Activated B cell treated with CpG ODN at 0.5 μM for 24 hours (primary cell): Measurements from ENCODE around the gene NIBAN1. TPM values are rescaled to one million over a fixed set of nuclear protein-coding genes. Genes with fewer than 3 reads are reported as not detected.
A peak's percentile ranks its signal among the peaks of the same experiment; 100 is the strongest.

ENCODE experiments used
- ATAC-seq: fragments of 200-7000 bp; cut with Tn5 transposase; one replicate; pipeline ENCODE4 v1.10.0; 2021; ENCODE audit warnings: low read depth, mild to moderate bottlenecking, moderate library complexity
- CTCF ChIA-PET: fragments of 350-600 bp; sonication (Branson Sonifier 250); formaldehyde crosslinking; loops from one replicate; lab custom pipeline; 2021; ENCODE audit warnings: antibody characterized with exemption; lab: Charles Lee
- POLR2A ChIA-PET: fragments of 350-600 bp; sonication (Branson Sonifier 250); formaldehyde crosslinking; loops from one replicate; lab custom pipeline; 2021; ENCODE audit warnings: antibody characterized with exemption; lab: Charles Lee
- DNase-seq: peaks from one replicate; pipeline ENCODE4 v3.0.0; 2022
- H3K27ac Mint-ChIP-seq: one replicate; pipeline ENCODE4 v1.8.0; 2020; ENCODE audit warnings: mixed read lengths
- H3K27me3 Mint-ChIP-seq: one replicate; pipeline ENCODE4 v1.8.0; 2021; ENCODE audit warnings: mixed read lengths
- H3K36me3 Mint-ChIP-seq: one replicate; pipeline ENCODE4 v1.8.0; 2021; ENCODE audit warnings: low read depth, mixed read lengths
- H3K4me1 Mint-ChIP-seq: one replicate; pipeline ENCODE4 v1.8.0; 2021; ENCODE audit warnings: mixed read lengths
- H3K4me3 Mint-ChIP-seq: one replicate; pipeline ENCODE4 v1.8.0; 2020; ENCODE audit warnings: mild to moderate bottlenecking, mixed read lengths
- H3K9me3 Mint-ChIP-seq: one replicate; pipeline ENCODE4 v1.8.0; 2020; ENCODE audit warnings: mixed read lengths
- intact Hi-C: fragments of 100-400 bp; cut with micrococcal nuclease; formaldehyde crosslinking; loops from one replicate; pipeline ENCODE4 v1.15.1; 2024
- total RNA-seq: library from RNA; stranded (reverse); gene quantifications from 2 replicates; pipeline ENCODE4 v1.2.3, GENCODE V29; 2022
- TF ChIP-seq, protein P1 (sequence below): fragments of 200-600 bp; IDR thresholded peaks from one replicate; pipeline ENCODE4 v1.8.0; 2022; ENCODE audit warnings: antibody characterized with exemption, mild to moderate bottlenecking

The NIBAN1 gene
- total RNA-seq, 1 donor from 2014 or later = 25.4 TPM

DNA sequence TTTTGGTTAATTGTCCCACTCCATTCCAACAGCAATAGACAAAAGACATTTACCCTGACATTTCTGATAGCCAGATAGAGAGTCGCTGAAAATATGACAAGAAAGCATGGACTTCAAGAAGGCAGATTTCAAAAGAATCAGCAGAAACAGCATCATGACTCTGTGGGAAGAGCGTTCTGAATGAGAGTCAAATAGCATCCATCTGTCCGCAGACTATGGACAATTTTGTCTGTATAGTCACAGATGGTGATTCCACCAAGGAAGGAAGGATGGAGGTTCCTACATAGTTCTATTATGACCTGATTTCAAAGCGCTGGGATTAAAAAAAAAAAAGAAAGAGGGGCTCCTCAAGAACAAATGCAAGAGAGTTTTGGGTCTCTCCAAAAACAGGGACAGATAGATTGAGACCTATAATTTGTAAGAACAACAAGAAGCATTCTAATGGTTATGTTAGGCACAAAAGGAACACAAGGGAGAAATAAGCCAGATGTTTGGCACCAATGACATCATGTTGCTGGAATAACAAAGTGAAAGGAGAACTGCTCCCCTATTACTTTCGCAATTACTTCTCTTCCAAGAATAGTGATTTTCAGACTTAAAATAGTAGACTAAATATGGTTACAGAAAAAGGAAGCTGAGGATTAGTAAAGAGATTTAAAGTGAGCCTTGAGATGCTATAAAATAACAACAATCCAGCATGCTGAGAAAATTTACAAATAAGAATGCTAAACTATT lies 28.5 kb downstream of the NIBAN1 start:
- ATAC-seq = peak; percentile 18

DNA sequence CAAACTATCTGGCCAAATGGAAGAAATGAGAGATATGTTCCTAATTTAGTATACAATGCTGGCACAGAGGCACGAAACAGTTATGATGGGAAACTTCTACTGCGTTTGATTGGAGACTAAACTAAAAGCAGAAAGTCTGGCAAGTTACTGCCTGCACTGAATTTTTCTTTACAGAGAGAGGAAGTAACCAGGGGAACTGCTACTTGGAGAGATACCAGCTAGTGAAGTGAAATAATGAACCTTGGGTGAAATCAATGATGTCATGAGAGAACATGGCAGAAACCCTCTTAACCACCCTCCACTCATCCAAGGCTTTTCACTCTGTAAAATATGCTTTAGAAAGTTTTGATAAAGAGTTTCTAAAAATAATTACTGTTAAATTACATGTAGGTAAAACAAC lies 29.3 kb downstream of the NIBAN1 start:
- Mint-ChIP-seq H3K4me1 (peaks cover 50% of the 10 kb centered on the region), H3K36me3 (no peaks in the 10 kb centered on the region), H3K4me3 (no peak overlapping the region), H3K27ac (no peak overlapping the region), H3K9me3 (no peaks in the 10 kb centered on the region), H3K27me3 (no peaks in the 10 kb centered on the region)
- ATAC-seq (peak; percentile 62), DNase-seq (no peak)
- TF ChIP-seq, protein P1, sequence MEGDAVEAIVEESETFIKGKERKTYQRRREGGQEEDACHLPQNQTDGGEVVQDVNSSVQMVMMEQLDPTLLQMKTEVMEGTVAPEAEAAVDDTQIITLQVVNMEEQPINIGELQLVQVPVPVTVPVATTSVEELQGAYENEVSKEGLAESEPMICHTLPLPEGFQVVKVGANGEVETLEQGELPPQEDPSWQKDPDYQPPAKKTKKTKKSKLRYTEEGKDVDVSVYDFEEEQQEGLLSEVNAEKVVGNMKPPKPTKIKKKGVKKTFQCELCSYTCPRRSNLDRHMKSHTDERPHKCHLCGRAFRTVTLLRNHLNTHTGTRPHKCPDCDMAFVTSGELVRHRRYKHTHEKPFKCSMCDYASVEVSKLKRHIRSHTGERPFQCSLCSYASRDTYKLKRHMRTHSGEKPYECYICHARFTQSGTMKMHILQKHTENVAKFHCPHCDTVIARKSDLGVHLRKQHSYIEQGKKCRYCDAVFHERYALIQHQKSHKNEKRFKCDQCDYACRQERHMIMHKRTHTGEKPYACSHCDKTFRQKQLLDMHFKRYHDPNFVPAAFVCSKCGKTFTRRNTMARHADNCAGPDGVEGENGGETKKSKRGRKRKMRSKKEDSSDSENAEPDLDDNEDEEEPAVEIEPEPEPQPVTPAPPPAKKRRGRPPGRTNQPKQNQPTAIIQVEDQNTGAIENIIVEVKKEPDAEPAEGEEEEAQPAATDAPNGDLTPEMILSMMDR = no peak
- intact Hi-C loops = loop anchor here (1.0 to 2.0 kb wide), 2 partner anchors 26 to 28 kb away; no protein-coding TSS in a partner anchor
- CTCF ChIA-PET = no interaction called here
- POLR2A ChIA-PET = no interaction called here

More for the DNA sequence above, 28.5 kb downstream of the NIBAN1 start:
- H3K4me3 Mint-ChIP-seq = peak overlapping the region; percentile 35
- ChIA-PET CTCF (no interaction called here), POLR2A (interaction anchor here (0.7 kb wide), 1 partner anchor 79 kb away, joined by 3 read pairs; no protein-coding TSS in a partner anchor)
- H3K27me3 Mint-ChIP-seq = no peaks in the 10 kb centered on the region
- TF ChIP-seq, protein P1 = no peak
- H3K4me1 Mint-ChIP-seq = peaks cover 46% of the 10 kb centered on the region
- no peaks in the 10 kb centered on the region for H3K9me3 Mint-ChIP-seq
- H3K36me3 Mint-ChIP-seq = no peaks in the 10 kb centered on the region
- DNase-seq = no peak
- intact Hi-C loops = loop anchor here (1.0 to 2.0 kb wide), 2 partner anchors 27 kb away; no protein-coding TSS in a partner anchor
- peak overlapping the region; percentile 7 for H3K27ac Mint-ChIP-seq

DNA sequence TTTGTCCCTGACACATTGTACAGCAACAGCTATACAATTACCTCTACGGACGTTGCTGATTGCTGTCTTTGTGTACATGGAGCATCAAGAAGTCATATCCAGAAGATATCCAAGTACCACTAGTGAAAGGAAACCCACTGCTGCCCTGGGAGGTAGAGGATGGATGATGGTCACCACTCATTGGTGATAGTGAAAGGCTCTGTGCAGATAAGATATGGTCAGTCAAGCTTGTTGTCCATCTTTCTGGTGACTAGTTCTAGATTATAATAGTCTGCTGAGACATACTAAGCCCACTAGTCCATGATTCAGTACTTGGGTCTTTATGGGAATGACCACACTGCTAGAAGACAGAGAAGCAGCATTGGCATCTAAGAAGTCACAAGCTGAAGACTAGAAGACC lies 30.3 kb downstream of the NIBAN1 start:
- DNase-seq = no peak
- TF ChIP-seq, protein P1 = no peak
- POLR2A ChIA-PET = interaction anchor here (0.6 kb wide), 1 partner anchor 41 kb away, joined by 8 read pairs; no protein-coding TSS in a partner anchor
- Mint-ChIP-seq H3K27me3 (no peaks in the 10 kb centered on the region), H3K9me3 (no peaks in the 10 kb centered on the region), H3K36me3 (no peaks in the 10 kb centered on the region), H3K27ac (no peak overlapping the region), H3K4me3 (no peak overlapping the region), H3K4me1 (peaks cover 50% of the 10 kb centered on the region)
- CTCF ChIA-PET = interaction anchor here (1.1 kb wide), 1 partner anchor 38 kb away, joined by 3 read pairs; no protein-coding TSS in a partner anchor
- intact Hi-C loops = loop anchor here (2.0 kb wide), 1 partner anchor 25 kb away; no protein-coding TSS in a partner anchor
- no peak for ATAC-seq

DNA sequence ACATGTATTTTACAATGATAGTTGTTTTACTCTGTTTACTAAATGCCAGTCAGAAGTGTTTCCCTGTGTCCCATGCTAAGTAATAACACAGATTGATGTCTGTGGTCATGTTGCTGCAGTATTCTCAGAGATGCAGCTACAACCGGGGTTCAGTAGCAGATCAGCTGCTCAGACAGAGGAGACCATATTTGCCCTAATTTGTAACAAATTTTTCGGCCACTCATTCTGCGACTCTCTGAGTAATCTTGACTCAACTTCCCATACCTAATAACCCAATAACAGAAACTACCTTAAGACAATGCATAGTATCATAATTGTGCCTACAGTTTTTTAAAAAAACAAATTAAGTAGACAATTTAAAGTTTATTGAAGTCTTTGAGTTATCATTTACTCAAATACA lies 32.6 kb downstream of the NIBAN1 start:
- DNase-seq = no peak
- Mint-ChIP-seq H3K9me3 (no peaks in the 10 kb centered on the region), H3K27ac (no peak overlapping the region), H3K4me3 (no peak overlapping the region), H3K4me1 (peaks cover 43% of the 10 kb centered on the region), H3K36me3 (no peaks in the 10 kb centered on the region), H3K27me3 (no peaks in the 10 kb centered on the region)
- CTCF ChIA-PET = no interaction called here
- peak; percentile 21 for ATAC-seq
- POLR2A ChIA-PET = interaction anchor here (0.6 kb wide), 2 partner anchors 19 to 71 kb away, joined by 3 to 4 read pairs; no protein-coding TSS in a partner anchor
- intact Hi-C loops = no loop called here
- TF ChIP-seq, protein P1 = no peak

DNA sequence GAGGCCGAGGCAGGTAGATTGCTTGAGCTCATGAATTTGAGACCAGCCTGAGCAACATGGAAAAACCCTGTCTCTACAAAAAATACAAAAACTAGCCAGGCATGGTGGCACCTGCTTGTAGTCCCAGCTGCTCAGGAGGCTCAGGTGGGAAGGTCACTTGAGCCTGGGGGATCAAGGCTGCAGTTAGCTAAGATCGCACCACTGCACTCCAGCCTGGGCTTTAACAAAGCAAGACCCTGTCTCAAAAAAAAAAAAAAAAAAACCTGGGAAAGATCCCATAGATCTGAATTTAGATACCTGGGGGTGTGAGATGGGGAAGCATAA lies 32.9 kb downstream of the NIBAN1 start:
- Mint-ChIP-seq H3K27ac (peak overlapping the region; percentile 15), H3K36me3 (no peaks in the 10 kb centered on the region), H3K4me3 (no peak overlapping the region), H3K9me3 (no peaks in the 10 kb centered on the region), H3K4me1 (peaks cover 42% of the 10 kb centered on the region), H3K27me3 (no peaks in the 10 kb centered on the region)
- ATAC-seq (peak; percentile 35), DNase-seq (no peak)
- intact Hi-C loops = no loop called here
- TF ChIP-seq, protein P1 = no peak
- ChIA-PET CTCF (no interaction called here), POLR2A (interaction anchor here (0.6 kb wide), 2 partner anchors 18 to 71 kb away, joined by 3 to 4 read pairs; no protein-coding TSS in a partner anchor)
